K562 (cell line): ENCODE data around the gene WNT7A. TPM values are rescaled to one million over a fixed set of nuclear protein-coding genes. Genes with fewer than 3 reads are reported as not detected.

Source experiments
- CXXC5 ChIP-seq: fragments of 250-450 bp; sonication (Bioruptor Pico); IDR thresholded peaks from 2 replicates; pipeline ENCODE4 v1.8.0; 2022; ENCODE audit warnings: inconsistent platforms, mild to moderate bottlenecking, moderate library complexity
- ELF1 ChIP-seq: fragments of 200-800 bp; sonication (Bioruptor generic); IDR thresholded peaks from 2 replicates; pipeline ENCODE4 v1.6.1; 2016; ENCODE audit warnings: missing genetic modification characterization, missing compliant biosample characterization
- HNRNPLL ChIP-seq: fragments of 200-400 bp; formaldehyde crosslinking; IDR thresholded peaks from 2 replicates; pipeline ENCODE4 v1.6.1; 2017; ENCODE audit warnings: low read length, low read depth, mild to moderate bottlenecking; ENCODE audit not compliant: poor library complexity, severe bottlenecking
- HSF4 ChIP-seq: fragments of 250-450 bp; sonication (Bioruptor Pico); IDR thresholded peaks from 2 replicates; pipeline ENCODE4 v2.1.2; 2022; ENCODE audit warnings: mild to moderate bottlenecking, moderate library complexity, borderline replicate concordance
- MGA ChIP-seq: fragments of 450-650 bp; IDR thresholded peaks from 2 replicates; pipeline ENCODE4 v1.6.1; 2016; ENCODE audit warnings: mild to moderate bottlenecking, moderate library complexity
- NEUROD1 ChIP-seq: fragments of 150-350 bp; IDR thresholded peaks from 2 replicates; pipeline ENCODE4 v1.6.1; 2014; ENCODE audit warnings: borderline replicate concordance, low read length, low read depth; ENCODE audit not compliant: partially characterized antibody
- POLR2AphosphoS2 ChIP-seq: IDR thresholded peaks from 2 replicates; pipeline ENCODE4 v1.6.1; 2012; ENCODE audit warnings: low read length, improper control_type of control experiment
- POLR3A ChIP-seq: IDR thresholded peaks from 2 replicates; pipeline ENCODE4 v1.6.1; 2011; ENCODE audit warnings: borderline replicate concordance, mild to moderate bottlenecking, moderate library complexity; ENCODE audit not compliant: insufficient read length, insufficient read depth; ENCODE audit errors: extremely low read depth
- RB1 ChIP-seq: fragments of 450-650 bp; IDR thresholded peaks from 2 replicates; pipeline ENCODE4 v1.6.1; 2017; ENCODE audit warnings: low read depth, mild to moderate bottlenecking
- SP2 ChIP-seq: IDR thresholded peaks from 2 replicates; pipeline ENCODE4 v1.6.1; 2011; ENCODE audit warnings: mild to moderate bottlenecking, low read depth, low read length, moderate library complexity; ENCODE audit not compliant: poor library complexity, severe bottlenecking; ENCODE audit errors: extremely low read depth
- SRSF3 ChIP-seq: fragments of 200-400 bp; formaldehyde crosslinking; IDR thresholded peaks from 2 replicates; pipeline ENCODE4 v1.6.1; 2016; ENCODE audit warnings: mild to moderate bottlenecking, low read length, moderate library complexity; ENCODE audit not compliant: insufficient read depth
- TAF9B ChIP-seq: fragments of 450-650 bp; IDR thresholded peaks from 2 replicates; pipeline ENCODE4 v1.6.1; 2018; ENCODE audit warnings: mild to moderate bottlenecking; ENCODE audit not compliant: partially characterized antibody
- ZNF143 ChIP-seq: sonication (generic); formaldehyde crosslinking; IDR thresholded peaks from 2 replicates; pipeline ENCODE4 v1.9.0; 2022; ENCODE audit warnings: mild to moderate bottlenecking, missing genetic modification reagents
- ZNF165 ChIP-seq: fragments of 250-450 bp; sonication (Bioruptor Pico); IDR thresholded peaks from 2 replicates; pipeline ENCODE4 v1.4.0; 2020; ENCODE audit warnings: borderline replicate concordance
- polyA plus RNA-seq, 8 experiments: library from polyadenylated mRNA; depleted of rRNA in 4 of 8; stranded (reverse) in 5 of 8; unstranded in 3 of 8; fragments of >200 nt; fragmentation: Nextera tagmentation in 2 of 8; fragmentation: Illumina TruSeq in 1 of 8; extraction: Ambion mirVana in 2 of 8; extraction: Trizol in 1 of 8; gene quantifications; 2 replicates each; pipeline versions ENCODE4 v1.2.1 to v1.2.3, GENCODE V29; 2011 to 2014; ENCODE audit warnings: inconsistent platforms in 1 of 8, missing spikeins in 1 of 8
- total RNA-seq, 7 experiments: library from RNA; depleted of rRNA in 6 of 7; stranded (reverse); fragments of >200 nt in 6 of 7; fragmentation: Illumina TruSeq in 2 of 7; extraction: Trizol in 2 of 7; gene quantifications; 2 replicates each; pipeline versions ENCODE4 v1.2.1 to v1.2.3, GENCODE V29; 2011 to 2021; ENCODE audit warnings: low replicate concordance in 1 of 7
- TF ChIP-seq, protein P1 (sequence below), 2 experiments: fragments of 250-450 bp in 1 of 2; fragments of 450-650 bp in 1 of 2; sonication (Bioruptor Pico) in 1 of 2; IDR thresholded peaks; 2 replicates each; pipeline versions ENCODE4 v1.6.1 to v1.8.0; 2016 to 2021; ENCODE audit warnings: mild to moderate bottlenecking in 2 of 2, moderate library complexity in 2 of 2, missing compliant biosample characterization in 1 of 2, missing genetic modification characterization in 1 of 2

WNT7A gene
- total and polyA plus RNA-seq, 9 of the 15 experiments (the other 6 are each of a cell fraction or from before 2014, with no cell fraction given): 0.03 TPM; not detected in 8

- TF ChIP-seq SP2 (no peak), HSF4 (0 out of 2 replicates have a peak, but pooled peaks have one; percentile 28), POLR3A (no peak), POLR2AphosphoS2 (no peak), HNRNPLL (no peak), SRSF3 (no peak), ELF1 (tag) (no peak), NEUROD1 (no peak), ZNF143 (no peak), TAF9B (no peak), ZNF165 (CRISPR knock-in tag) (no peak), RB1 (peak; percentile 32; the same call in 1 of the 2 replicates), CXXC5 (CRISPR knock-in tag) (no peak), MGA (no peak)
- TF ChIP-seq, protein P1, sequence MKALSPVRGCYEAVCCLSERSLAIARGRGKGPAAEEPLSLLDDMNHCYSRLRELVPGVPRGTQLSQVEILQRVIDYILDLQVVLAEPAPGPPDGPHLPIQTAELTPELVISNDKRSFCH (CRISPR knock-in tag; IDR thresholded peaks at IDR 0.05): no peak
- TF ChIP-seq, protein P1 (tag; IDR thresholded peaks at IDR 0.05): no peak
Observed at GRCh38 chr3:13896473-13897154, 16.7 kb upstream of the WNT7A start (continued).
